Kasumi-1 (cell line): Measurements from ENCODE around the gene AQP3.
"Not testable (repeated sequence)": the region's sequence is repeated elsewhere in the genome, so short reads cannot be mapped to it uniquely, and the experiment has no call there.

Experiments
- DNase-seq, 2 experiments: peaks; one replicate each; lab custom pipeline; 2025; lab: John Stamatoyannopoulos, UW

AQP3 gene

DNA sequence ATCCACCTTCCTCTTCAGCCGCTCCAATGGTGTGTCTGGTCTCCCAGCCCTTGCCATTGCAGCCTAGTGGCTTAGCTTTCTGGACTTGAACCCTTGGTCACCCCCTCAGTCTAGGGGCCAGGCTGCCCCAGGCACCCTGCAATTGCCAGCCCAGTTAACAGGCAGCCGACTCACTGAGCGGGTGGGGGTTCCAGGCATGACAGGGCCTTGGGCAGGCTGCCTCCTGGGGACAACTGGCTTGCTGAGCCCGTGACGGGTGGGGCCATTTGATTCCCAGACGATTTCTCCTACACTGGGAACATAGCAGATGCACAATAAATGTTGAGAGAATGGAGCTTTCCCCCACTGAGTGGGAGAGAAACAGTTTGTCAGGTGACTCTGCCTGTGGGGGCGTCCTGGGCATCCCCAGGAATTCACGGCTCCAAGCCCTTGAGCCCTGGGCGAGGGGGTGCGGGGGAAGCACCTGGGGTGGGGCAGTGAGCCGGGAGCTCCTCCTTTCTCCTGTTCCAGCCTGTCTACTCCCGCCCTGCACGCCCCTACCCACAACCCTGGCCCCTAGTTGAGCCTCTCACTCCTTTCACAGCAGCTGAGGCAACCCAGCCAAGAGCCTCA, 32.4 kb downstream of the AQP3 start:
- DNase-seq: no peak

DNA sequence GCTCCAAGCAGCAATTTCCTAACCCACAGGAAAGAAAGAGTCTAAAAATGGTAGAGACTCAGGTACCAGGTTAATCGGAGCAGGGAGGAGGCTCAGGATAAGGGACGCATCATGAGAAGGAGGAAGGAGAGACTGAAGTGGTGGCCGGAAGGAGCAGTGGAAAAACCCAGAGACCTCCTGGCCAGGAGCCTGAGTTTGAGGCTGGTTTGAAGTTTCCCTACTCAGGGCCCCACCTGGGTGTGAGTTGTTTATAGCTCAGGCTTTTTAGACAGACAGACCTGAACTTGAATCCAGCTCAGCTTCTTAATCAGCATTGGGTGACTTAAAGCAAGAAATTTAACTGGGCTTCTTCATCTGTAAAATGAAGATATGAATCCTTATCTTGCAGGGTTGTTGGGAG, 33.1 kb downstream of the AQP3 start:
- DNase-seq: no peak

GRCh38 chr9:33408087-33408486, 39.3 kb downstream of the AQP3 start:
- DNase-seq: no peak

DNA sequence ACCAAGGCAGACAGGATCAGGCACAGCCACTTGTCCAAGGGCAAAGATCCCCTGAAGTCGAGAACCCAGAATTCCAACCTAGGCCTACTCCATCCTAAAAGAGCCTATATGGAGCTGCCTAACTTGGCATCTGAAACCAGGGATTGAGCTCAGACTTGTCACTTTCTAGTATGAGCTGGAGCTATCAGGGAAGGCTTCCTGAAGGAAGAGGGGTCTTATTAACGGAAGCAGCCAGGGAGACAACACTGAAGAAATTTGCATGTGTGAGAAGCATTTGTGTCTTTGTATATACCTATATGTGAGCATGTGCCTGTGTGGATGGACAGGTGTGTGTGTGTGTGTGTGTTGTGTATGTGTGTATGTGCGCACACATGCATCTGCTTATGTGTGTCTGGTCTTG, 40.3 kb downstream of the AQP3 start:
- no peak for DNase-seq

DNA sequence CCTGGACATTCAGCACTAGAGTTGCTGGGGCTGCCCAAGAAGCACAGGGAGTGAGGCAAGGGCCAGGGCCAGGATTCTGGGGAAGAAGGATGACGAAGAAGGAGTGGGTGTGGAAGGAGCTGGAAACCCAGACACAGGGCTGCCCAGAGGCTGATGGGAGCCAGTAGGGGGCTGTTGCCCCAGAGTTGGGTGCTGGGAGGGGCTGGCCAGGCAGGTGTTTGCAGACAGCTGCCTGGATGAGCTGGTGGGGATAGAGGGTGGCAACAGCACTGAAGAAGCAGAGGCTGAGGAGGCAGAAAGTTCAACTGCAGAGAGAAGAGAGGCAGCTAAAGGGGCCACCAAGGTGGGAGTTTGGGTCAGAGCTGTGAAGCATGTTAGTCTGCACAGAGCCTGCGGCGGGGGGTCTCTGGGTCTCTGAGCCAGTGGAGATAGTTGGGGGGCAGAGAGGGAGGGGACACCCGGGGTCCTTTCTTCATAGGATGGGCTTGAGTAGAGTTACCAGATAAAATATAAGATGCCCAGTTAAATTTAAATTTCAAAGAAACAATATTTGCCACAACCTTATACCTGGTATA, 42.5 kb downstream of the AQP3 start:
- DNase-seq: no peak

GRCh38 chr9:33403941-33404787, 43.2 kb downstream of the AQP3 start:
- DNase-seq: no peak

DNA sequence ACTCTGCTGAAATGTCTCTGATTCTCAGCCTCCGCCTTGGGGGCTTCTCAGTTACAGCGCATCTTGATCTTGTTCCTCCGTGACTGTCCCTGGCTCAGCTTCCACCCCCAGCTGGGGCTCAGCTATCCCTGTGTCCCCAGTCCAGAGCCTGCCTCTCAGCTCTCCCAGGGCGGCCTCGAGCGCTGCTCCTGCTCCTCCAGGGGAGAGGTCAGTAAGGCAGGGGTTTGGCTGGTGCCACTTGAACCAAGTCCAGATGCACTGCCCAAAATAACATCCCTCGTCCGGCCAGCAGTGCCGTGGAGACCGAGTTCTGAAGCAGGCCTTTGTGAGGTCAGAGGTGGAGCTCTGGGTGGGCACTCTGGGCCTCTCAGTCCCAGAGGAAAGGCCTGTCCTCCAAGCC, 45.0 kb downstream of the AQP3 start, which contains the start of gene AQP7:
TSS of gene AQP7 (minus strand) at position 198 of the 400 bp plus-strand sequence. CDS start 1,306 bp downstream, outside the sequence.
- DNase-seq: not testable (repeated sequence)

GRCh38 chr9:33401809-33402208, 45.6 kb downstream of the AQP3 start:
- DNase-seq: not testable (repeated sequence)

DNA sequence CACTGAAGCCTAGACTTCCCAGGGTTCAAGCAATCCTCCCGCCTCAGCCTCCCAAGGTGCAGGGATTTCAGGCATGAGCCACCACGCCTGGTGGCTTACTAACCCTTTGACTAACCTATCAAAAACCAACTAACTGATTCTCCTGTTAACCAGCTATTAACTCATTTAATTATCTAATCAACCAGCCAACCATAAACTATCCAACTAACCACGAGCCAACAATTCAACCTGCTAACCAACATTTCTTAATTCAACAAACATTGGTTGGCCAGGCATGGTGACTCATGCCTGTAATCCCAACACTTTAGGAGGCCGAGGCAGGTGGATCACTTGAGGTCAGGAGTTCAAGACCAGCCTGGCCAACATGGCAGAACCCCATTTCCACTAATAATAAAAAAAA, 48.3 kb downstream of the AQP3 start:
- DNase-seq: not testable (repeated sequence)

DNA sequence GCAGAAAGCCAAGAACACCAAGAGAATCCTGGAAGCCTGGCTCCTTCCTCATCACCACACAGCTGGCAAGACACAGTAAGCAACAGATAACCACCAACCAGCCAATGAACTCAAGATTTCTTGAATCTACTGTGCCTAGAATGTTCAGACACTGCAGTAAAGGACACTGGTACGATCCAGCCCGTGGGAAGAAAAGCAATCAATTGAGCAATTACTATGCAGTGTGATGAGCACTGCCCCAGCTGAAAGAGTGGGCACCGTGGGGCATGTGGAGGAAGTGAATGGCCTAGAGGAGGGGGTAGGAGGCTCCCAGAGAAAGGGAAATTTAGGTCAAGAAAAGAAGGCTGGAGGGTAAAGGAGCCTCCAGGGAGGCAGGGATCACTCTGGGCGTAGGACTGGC, 49.6 kb downstream of the AQP3 start:
- DNase-seq: not testable (repeated sequence)

GRCh38 chr9:33395159-33395879, 52.1 kb downstream of the AQP3 start:
- not testable (repeated sequence) for DNase-seq

- not testable (repeated sequence) for DNase-seq
These were observed 53.4 kb downstream of the AQP3 start for GRCh38 chr9:33393986-33394385.

- DNase-seq: no peak
These were observed 53.8 kb downstream of the AQP3 start for GRCh38 chr9:33393581-33393980.

DNA sequence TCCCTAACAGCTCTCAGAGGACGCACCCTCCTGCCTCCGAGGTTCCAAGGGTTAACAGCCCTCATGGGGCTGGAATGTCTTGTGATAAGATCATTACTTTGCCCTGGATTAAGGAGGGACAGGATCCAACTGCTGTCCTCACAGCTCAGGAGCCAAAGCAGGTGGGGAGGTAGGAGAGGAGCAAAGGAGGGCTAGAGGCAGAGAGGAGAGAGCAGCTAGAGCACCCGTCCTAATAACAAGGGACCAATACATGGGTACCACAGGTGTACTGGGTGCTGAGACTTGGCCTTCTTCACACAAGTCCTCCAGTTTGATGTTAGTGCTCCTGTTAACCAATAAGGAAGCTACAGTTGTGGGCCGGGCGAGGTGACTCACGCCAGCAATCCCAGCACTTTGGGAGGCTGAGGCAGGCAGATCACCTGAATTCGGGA, 54.8 kb downstream of the AQP3 start:
- not testable (repeated sequence) for DNase-seq
